Glomerular visceral epithelial cell (primary cell): ENCODE results near the gene SHC1.
A peak's percentile ranks its signal among the peaks of the same experiment; 100 is the strongest.
"Not testable (repeated sequence)": the region's sequence is repeated elsewhere in the genome, so short reads cannot be mapped to it uniquely, and the experiment has no call there.

ENCODE experiments used
- DNase-seq: peaks from one replicate; pipeline ENCODE4 v3.0.0-alpha.2; 2016; ENCODE audit errors: extremely low spot score

SHC1 gene

DNA sequence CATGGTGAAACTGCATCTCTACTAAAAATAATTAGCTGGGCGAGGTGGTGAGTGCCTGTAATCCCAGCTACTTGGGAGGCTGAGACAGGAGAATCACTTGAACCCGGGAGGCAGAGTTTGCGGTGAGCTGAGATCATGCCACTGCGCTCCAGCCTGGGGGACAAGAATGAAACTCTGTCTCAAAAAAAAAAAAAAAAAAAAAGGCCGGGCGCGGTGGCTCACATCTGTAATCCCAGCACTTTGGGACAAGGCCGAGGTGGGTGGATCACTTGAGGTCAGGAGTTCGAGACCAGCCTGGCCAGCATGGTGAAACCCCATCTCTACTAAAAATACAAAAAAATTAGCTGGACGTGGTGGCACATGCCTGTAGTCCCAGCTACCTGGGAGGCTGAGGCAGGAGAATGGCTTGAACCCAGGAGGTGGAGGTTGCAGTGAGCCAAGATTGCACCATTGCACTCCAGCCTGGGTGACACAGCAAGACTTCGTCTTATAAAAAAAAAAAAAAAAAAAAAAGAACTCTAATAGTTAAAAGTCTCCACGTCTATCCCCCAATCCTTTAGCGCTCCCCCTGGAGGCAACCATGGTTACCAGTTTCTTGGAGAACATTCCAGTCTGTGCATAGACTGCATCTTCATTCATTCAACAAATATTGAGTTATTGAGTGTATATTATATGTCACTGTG lies 24.9 kb upstream of the SHC1 start:
- DNase-seq, result peak; percentile 72

DNA sequence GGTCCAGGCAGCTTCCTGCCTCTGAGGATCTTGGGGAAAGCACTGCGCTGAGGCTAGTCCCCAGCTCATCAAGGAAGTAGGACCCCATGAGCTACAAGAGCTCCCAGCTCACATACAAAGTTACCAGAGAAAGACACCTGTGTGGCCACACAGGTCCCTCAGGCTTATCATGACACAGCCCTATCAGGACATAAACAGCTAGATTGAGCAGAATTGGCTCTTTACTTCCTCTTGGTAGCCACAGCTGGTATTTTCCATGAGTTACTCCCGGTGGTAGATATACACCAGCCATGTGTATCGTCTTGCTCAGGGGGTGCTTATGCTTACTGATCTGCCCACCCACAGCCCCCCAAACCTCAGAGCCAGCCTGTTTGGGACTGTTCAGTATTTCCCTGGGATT lies 24.0 kb upstream of the SHC1 start:
- DNase-seq, result no peak

DNA sequence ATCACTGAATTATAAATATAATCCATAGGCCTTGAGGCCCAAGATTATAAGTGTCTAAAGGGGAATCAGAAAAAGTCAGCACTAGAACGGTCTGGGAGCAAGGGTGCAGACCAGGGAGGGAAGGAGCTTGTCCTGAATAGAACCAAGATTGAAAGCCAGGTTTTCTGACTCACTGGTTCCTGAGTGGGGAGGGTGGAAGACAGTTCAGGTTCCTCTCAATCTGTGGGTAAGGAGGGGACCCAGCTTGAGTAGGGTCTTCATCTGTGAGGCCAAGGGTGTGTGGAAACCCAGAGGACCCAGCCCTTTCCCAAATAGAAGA lies 23.7 kb upstream of the SHC1 start:
- no peak for DNase-seq

DNA sequence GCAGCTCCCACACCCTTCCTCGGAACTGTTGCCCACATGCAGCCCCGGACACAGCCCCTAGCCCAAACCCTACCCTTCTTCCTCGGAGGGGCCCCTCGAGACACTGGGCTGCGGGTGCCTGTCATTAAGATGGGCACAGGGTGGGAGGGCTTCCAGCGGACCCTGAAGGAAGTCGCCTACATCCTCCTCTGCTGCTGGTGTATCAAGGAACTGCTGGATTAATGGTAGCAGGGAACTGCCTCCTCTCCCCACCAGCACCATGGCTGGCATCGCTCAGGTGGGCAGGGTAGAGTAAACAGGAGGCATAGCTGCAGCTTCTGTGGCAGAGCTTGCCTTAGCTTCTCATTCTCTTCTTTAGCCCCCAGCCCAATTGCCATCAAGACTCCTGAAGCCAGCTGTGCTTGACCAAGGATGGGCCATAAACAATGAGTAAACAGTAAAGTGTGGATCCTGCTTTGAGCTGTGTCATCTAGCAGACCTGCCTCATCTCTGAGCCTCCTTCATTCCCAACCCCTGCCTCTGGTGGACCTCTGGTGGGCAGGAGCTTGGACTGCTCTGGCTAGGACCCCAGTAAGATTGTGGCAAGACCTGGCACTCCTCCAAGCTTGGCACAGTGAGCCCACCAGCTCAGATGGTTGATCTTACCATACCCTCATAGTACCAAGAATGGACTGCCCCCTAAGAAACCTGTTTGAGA lies 23.2 kb upstream of the SHC1 start, which contains the start of gene LENEP:
Gene LENEP (plus strand): TSS at position 15 of the 697 bp plus-strand sequence. CDS start 22 bp downstream, at position 37.
- DNase-seq, result no peak

DNA sequence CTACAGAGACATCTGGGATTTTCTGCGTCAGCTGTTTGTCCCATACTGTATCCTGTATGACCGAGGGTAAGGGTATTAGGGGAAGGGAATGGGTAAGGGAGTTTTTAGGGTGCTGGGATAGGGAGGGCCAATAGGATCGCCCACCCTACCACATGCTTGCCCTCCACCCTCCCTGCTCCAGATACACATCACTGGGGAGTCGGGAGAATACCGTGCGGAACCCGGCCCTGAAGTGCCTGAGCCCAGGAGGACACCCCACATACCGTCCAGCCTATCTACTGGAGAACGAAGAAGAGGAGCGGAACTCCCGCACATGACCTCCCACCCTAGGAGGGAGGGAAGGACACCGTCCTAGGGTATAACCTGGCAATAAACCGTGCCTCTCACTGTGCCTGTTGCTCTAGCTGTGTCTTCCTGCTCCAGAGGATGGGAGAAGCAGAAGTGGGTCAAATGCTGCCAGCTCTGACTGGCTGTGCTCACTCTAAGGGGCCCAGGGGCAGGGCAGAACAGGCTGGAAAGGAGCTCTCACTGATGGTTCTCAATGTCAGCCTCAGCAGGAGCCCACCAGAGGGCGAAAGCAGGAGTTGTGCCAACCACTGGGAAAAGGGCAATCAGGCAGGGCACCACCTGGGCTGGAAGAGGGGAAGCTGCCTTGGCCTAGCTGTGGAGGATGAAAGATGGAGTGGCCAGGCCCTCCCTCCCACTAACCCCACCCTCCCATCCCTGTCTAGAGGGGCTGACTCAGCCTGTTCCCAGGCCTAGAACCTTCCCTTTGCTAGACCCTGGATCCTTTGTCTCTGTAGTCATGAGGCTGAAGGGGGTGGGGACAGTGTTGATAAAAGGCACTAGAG lies 22.4 kb upstream of the SHC1 start:
- DNase-seq, result peak; percentile 63

DNA sequence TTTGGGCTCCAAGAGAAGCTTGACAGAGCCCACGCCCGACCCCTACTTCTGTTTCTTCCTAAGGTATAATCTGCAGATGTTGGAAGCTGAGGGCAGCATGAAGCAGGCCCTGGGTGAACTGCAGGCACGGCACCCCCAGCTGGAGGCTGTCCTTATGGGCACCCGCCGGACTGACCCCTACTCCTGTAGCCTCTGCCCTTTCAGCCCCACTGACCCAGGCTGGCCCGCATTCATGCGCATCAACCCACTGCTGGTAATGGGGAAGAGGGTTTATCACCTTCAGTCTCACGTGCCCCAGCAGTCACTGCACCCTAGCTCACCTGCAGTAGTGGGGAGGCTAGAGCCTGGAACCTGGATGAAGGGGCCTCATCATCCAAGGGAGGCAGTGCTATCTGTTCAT lies 19.7 kb upstream of the SHC1 start:
- DNase-seq, result no peak

DNA sequence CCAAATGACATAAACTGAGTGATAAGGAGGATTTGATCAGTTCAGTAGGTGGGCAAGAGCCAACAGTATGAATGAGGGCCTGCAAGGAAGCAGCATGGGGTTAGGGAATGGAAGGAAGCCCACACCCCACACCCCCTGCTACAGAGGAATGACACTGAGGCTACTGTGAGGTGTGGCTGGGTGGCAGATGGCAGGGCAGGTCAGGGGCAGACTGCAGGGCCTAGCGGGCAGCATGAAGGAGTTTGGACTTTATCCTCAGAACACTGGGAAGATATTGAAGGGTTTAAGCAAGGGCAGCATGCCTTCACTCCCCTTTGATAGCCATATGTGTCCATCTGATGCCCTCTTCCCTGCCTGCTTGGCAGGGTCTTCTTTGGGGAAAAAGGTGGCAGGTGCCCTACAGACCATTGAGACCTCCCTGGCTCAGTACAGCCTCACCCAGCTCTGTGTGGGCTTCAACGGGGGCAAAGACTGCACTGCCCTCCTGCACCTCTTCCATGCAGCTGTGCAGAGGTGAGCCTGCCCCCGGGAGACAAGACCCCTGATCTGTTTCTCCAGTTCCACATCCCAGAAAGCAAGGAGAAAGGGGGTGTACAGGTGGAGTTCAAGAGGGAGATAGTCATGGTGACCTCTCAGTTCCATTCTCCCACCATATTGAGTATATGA lies 18.8 kb upstream of the SHC1 start:
- no peak for DNase-seq

DNA sequence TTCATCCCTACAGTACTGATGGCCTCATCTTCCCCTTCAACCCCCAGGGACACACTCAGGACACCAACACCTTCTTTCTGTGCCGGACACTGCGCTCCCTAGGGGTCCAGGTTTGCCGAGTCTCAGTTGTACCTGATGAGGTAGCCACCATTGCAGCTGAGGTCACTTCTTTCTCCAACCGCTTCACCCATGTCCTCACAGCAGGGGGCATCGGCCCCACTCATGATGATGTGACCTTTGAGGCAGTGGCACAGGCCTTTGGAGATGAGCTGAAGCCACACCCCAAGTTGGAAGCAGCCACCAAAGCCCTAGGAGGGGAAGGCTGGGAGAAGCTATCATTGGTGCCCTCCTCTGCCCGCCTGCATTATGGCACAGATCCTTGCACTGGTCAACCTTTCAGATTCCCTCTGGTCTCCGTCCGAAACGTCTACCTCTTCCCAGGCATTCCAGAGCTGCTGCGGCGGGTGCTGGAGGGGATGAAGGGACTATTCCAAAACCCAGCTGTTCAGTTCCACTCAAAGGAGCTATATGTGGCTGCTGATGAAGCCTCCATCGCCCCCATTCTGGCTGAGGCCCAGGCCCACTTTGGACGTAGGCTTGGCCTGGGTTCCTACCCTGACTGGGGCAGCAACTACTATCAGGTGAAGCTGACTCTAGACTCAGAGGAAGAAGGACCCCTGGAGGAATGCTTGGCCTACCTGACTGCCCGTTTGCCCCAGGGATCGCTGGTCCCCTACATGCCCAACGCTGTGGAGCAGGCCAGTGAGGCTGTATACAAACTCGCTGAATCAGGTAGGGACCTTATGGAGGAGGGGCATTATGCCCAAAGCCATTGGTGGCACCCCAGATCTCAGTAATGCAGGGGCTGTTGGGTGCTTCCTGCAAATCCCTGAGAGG lies 17.8 kb upstream of the SHC1 start:
- DNase-seq, result no peak

DNA sequence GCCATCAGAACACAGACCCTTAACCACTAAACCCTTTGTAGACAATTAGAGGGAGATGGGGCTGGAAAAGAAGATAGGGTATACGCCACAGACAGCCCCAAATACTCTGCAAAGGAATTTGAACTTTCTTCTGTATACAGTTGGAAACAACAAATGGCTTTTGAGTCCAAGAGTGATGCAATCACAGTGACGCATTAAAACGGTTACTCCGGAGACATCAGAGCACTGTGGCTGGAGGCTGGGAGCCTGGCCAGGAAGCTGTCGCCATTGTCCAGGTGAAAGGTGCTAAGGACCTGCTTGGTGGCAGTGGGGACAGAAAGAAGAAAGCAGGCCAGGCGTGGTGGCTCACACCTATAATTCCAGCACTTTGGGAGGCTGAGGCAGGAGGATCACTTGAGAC lies 16.8 kb upstream of the SHC1 start:
- no peak for DNase-seq

DNA sequence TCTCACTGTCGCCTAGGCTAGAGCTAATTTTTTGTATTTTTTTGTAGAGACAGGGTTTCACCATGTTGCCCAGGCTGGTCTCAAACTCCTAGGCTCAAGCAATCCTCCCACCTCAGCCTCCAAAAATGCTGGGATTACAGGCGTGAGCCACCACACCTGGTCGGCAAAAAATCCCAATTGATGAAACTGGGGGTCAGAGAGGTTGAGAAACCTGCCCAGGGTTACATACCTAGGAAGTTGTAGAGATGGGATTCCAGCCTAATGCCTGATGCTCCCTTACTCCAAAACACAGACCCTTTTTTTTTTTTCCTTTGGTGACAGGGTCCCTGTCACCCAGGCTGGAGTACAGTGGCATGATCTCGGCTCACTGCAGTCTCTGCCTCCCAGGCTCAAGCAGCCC lies 16.2 kb upstream of the SHC1 start:
- DNase-seq, result not testable (repeated sequence)

DNA sequence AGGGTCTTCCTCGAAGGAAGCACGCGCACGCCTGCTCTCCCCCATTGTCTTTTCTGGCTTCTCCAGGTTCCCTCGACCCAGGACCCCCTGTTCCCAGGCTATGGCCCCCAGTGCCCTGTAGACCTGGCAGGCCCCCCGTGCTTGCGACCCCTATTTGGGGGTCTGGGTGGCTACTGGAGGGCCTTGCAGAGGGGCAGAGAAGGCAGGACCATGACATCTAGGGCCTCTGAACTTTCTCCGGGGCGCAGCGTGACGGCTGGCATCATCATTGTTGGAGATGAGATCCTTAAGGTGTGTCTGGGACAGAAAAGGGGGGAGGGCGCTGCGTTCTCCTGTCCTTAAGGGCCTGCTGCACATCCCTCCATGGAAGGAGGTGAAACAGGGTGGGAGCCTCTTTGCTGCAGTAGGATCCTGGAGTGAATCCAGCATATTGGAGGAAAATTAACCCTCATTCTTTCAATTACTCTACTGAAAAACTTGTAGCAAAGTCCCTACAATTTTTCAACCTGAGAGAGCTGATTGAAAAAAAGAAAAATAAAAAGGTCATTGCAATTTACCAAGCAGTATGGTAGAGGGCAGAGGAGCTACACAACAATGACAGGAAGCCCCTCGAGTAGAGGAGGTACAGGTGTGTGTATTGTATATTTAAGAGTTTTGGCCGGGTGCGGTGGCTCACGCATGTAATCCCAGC lies 13.4 kb upstream of the SHC1 start:
- no peak for DNase-seq

DNA sequence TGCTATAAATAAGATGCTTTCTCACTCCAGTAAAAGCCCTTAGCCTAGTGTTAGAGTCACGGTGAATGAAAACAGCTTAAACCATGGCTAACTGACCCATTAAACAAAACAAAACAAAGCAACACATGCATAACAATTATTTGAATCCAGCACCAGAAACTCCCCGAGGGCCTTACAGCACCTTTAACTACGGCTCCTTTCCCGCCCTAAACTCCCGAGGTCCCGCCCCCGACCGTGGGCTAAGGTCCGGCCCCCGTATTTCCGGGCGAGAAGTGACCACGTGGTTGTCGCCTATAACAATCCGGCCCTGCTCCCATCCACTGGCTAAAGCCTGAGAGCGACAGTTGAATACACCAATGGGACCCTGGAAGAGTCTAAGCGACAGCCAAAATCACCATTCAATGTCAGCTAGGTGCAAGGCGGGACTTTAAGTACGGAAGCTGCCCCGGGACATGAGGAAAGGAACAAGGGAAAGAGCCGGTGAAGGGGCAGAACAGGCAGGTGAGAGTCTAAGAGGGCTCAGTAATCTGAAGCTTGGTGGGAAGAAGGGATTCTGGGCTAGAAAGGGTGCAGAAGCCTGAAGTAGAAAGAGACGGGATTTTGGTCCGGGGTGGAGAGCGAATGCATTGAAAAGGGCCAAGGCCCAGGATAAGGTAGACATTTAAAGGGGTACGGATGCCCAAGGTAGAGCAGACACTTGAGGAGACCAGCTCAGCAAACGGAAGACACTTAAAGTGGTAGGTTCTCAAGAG lies 12.5 kb upstream of the SHC1 start, which contains the start of gene FLAD1:
Gene FLAD1 (plus strand): TSS at position 448 of the 752 bp plus-strand sequence. CDS start 351 bp downstream, outside the sequence.
- DNase-seq, result peak; percentile 99

DNA sequence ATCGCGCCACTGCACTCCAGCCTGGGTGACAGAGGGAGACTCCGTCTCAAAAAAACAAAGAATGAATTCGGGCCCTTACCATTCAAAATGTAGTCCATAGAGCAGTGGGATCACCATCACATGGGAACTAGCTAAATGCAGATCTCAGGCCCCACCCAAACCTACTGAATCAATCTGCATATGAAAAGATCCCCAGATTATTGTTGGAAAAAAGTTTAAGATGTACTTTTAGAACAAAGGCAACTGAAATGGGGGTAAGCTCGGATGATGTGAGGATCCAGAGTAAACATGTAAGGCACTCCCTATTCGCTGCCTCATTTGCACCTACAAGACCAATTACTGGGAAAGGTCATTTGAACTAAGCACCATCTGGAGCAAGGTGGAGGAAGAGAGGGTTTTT lies 11.8 kb upstream of the SHC1 start:
- DNase-seq, result no peak

DNA sequence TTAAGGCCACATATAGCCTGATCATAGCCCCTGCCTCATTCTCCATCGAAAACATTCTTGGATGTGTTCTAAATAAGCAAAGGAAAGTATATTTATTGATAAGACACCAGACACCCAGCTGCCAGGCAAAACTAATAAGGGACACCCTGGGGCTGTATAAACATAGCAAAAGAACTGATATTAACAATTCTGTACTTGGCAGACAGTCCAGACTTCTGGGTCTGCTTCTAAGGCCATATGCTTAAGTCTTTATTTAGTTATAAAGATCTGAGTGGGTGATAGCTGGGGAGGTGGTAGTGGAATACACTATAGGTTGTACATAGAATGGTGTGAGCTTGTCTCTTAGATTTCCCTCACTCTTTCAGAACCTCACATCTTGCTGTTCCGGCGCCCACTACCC lies 7.8 kb upstream of the SHC1 start:
- no peak for DNase-seq

DNA sequence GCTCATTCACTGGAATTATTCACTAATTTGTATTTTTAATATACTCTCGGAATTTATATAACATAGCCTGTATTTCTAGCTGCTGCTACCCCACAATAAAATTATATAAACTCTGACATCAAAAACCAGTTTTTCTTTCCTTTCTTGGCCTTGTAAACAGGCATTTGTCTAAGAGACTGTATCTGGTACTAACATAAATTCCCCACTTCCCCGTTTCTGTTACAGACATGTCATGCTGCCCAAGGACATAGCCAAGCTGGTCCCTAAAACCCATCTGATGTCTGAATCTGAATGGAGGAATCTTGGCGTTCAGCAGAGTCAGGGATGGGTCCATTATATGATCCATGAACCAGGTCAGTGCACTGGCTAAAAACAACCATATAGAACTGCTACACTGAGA lies 7.2 kb upstream of the SHC1 start:
- not testable (repeated sequence) for DNase-seq

DNA sequence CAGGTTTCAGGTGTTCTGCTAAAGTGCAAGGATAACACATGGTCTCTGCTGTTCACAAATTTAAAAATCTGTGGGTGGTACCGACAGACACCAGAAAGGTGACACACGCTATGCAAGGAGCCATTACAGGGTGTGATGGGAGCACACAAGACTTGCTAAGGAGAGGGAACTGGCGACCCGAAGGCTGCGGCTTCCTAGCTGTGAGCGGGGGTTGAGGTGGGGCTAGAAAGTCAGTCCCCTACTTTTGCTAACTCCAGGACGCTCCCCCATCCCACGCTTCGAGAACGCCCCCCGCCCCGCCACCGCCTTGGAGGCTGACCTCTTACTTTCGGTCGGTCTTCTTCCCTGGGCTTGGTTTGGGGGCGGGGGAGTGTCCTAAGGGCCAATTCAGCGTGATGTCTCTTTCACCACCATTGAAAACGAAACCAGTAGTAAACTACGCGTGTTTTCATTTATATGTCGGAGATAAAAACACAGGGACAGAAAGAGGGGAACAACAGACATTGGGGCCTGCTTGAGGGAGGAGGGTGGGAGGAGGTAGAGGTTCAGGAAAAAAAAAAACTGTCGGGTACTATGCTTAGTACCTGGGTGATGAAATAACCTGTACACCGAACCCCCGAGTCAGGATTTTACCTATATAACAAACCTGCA lies 5.0 kb upstream of the SHC1 start:
- DNase-seq, result peak; percentile 58

DNA sequence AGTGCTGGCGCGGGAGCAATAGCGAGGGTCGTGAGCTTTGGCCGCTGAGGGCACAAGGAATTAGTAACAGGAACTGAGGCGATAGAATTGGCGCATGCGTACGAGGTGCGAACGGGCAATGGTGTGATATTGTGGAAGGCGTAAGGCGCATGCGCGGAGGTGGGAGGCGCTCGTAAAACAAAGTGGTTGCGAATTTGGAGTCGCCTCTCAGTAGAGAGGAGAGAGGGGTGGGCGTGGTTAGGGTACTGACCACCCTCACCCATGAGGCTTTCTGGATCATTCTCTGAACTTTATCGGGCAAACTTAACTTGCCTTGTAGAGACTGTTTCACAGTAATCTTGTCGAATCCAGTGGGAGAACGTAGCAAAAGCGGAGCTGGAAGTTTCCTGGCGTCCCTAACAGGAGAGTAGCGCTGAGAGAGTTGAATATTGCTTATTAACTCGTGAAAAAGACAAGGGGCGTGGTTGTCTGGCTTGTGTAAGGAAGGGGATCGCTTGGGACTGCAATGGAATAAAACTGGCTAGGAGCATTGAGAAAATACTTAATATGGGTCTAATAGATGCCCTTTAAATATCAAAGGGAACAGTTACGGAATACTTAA lies 4.4 kb upstream of the SHC1 start:
- DNase-seq, result peak; percentile 97

DNA sequence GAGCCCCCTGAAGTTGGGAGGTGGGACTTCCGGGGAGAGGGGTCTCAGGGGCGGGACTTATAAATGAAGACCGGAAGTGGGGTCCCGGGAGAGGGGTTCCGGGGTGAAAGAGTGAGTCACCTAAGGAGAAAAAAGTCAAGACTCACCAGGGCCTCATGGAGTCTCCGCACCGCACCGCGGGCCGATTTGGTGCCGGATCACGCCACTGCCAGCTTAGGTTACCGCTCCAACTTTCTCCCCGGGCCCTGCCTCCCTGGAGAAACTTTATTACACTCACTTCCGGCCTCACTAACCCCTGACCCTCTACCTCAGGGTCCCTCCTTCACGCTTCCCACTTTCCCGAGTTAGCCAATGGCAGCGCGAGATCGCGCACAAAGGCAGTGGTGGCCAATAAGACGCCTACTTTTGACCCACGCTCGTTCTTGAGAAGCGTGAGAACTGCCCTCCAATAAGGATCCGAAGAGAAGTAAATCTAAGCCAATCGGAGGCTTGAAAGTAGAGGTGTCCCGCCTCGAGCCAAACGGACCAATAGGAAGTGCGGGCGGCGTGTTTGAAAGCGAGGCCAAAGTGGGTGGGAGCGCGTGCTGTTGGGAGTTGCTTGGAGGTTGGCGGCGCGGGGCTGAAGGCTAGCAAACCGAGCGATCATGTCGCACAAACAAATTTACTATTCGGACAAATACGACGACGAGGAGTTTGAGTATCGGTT lies 3.7 kb upstream of the SHC1 start, which contains the start of gene CKS1B:
Gene CKS1B (plus strand): TSS at position 580 of the 706 bp plus-strand sequence. CDS start 65 bp downstream, at position 645.
- peak; percentile 100 for DNase-seq
